SK-N-MC (cell line): Measurements from ENCODE around the gene BTBD10.

Experiments
- DNase-seq: peaks from one replicate; pipeline ENCODE4 v3.0.0-alpha.2; 2011; ENCODE audit warnings: low read depth, low spot score
- H3K27ac ChIP-seq: fragments of 200-600 bp; sonication (generic); 2 replicates; pipeline ENCODE4 v1.5.1; 2016; ENCODE audit warnings: mixed run types
- H3K36me3 ChIP-seq: fragments of 200-600 bp; sonication (generic); 2 replicates; pipeline ENCODE4 v1.6.1; 2017; ENCODE audit warnings: antibody characterized with exemption, low read length, mixed read lengths; ENCODE audit not compliant: insufficient read depth
- H3K4me3 ChIP-seq: fragments of 200-600 bp; sonication (generic); 2 replicates; pipeline ENCODE4 v1.5.1; 2016
- H3K9ac ChIP-seq: fragments of 200-600 bp; sonication (generic); 2 replicates; pipeline ENCODE4 v1.8.0; 2017; ENCODE audit warnings: mixed run types, mixed read lengths; ENCODE audit not compliant: insufficient read length
- H3K9me3 ChIP-seq: fragments of 200-600 bp; sonication (generic); 2 replicates; pipeline ENCODE4 v1.6.1; 2017; ENCODE audit warnings: low read depth, mild to moderate bottlenecking, antibody characterized with exemption, low read length, moderate library complexity, mixed read lengths
- EZH2 ChIP-seq: fragments of 200-600 bp; sonication (generic); IDR thresholded peaks from one replicate; pipeline ENCODE4 v1.6.1; 2017; ENCODE audit warnings: antibody characterized with exemption
- FOXP2 ChIP-seq: optimal IDR thresholded peaks from 2 replicates; pipeline ENCODE3; 2011; ENCODE audit warnings: mild to moderate bottlenecking, moderate library complexity; ENCODE audit not compliant: insufficient read depth; ENCODE audit errors: extremely low read length, control extremely low read depth
- POLR2AphosphoS5 ChIP-seq: IDR thresholded peaks from 2 replicates; pipeline ENCODE4 v1.6.1; 2012; ENCODE audit warnings: mild to moderate bottlenecking, low read depth, low read length, borderline replicate concordance

Gene BTBD10

DNA sequence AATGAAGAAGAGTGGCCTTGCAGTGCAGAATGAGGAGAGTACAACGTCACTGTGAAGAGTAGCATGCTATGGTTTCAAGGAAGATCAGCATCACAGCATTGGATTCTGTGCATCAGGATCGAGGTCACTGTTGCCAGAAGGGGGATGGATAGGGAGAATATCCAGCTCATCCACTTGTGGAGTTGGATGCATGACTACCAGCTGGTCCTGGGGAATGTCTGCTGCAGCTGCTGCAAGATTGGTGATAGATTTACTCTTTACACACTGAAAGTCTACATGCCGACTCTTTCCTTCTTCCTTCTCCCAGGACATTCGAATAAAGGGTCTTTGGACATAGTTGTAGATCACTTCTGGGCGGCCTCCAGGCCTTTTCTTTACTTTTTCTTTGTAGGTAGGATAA lies 74.3 kb downstream of the BTBD10 start:
- Histone ChIP-seq H3K9me3 (no peaks in the 10 kb centered on the region), H3K36me3 (0 out of 2 replicates have a peak, but pooled peaks cover 4% of the 10 kb centered on the region), H3K4me3 (no peak overlapping the region), H3K9ac (no peak overlapping the region), H3K27ac (no peak overlapping the region)
- TF ChIP-seq POLR2AphosphoS5, result no peak
- no peak for TF ChIP-seq EZH2
- no peak for TF ChIP-seq FOXP2
- no peak for DNase-seq

DNA sequence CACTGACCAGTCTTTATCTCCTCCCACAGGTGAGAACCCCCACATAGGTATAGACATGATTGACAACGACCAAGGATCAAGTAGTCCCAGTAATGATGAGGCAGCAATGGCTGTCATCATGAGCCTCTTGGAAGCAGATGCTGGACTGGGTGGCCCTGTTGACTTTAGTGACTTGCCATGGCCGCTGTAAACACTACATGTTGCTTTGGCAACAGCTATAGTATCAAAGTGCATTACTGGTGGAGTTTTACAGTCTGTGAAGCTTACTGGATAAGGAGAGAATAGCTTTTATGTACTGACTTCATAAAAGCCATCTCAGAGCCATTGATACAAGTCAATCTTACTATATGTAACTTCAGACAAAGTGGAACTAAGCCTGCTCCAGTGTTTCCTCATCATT lies 76.5 kb downstream of the BTBD10 start:
- no peaks in the 10 kb centered on the region for H3K9me3 ChIP-seq
- H3K4me3 ChIP-seq, result no peak overlapping the region
- no peak overlapping the region for H3K27ac ChIP-seq
- H3K9ac ChIP-seq, result no peak overlapping the region
- no peak for TF ChIP-seq POLR2AphosphoS5
- TF ChIP-seq FOXP2, result no peak
- TF ChIP-seq EZH2, result no peak
- DNase-seq, result no peak
- 0 out of 2 replicates have a peak, but pooled peaks cover 4% of the 10 kb centered on the region for H3K36me3 ChIP-seq

DNA sequence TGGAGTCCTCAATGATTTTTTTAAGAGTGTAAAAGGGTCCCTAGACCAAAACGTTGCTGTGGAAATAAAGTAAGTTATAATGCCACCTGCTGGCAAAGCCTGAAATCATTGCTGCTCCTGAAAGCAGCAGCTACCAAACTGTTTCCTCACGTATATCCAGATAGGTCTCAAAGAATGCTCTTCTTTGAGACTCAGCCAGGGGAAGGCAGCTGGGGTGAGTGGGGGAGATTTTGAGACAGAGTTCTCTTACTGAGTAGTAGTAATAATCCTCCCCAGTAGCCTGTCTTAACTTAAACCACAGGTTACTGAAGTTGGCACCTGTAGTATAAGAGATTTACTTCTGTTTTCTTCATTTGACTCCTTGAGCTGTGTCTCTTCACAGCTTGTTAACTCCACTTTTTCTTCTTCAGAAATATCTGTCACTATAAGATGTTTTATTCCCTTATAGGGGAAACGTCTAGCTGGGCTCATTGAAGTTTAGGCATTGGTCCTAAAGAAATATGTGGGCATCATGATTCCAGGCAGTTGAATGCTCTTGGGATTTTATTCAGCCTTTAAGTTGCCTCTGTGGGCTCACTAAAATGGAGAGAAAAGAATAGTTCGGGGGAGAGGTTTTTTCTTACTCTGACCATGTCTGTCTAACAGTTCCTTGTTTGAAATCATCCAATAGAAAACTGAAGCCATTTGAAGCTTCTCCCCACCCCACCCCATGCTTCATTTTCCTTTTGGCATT lies 77.9 kb downstream of the BTBD10 start:
- H3K9me3 ChIP-seq, result no peaks in the 10 kb centered on the region
- H3K4me3 ChIP-seq, result no peak overlapping the region
- DNase-seq, result peak; percentile 1
- no peak for TF ChIP-seq FOXP2
- TF ChIP-seq EZH2, result no peak
- TF ChIP-seq POLR2AphosphoS5, result no peak
- no peak overlapping the region for H3K27ac ChIP-seq
- 0 out of 2 replicates have a peak, but pooled peaks cover 4% of the 10 kb centered on the region for H3K36me3 ChIP-seq
- no peak overlapping the region for H3K9ac ChIP-seq

DNA sequence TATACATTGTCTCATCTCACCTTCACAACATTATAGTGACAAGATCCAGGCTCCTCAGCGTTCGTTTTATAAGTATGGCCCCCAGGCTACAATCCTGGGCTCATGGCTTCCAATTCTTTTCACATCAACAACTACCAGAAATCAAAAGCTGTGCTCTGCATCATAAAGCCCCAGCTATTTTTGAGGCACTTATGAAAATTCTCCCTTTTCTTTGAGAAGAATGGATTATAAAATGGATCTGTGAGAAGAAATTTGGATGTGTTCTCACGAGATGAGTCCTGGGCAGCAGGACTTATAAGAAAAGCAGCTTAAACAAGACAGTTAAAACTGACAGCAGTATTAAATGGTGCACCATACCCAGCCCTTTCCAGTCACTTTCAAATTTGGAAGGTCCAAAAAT lies 80.3 kb downstream of the BTBD10 start:
- TF ChIP-seq EZH2 (no peak), FOXP2 (no peak), POLR2AphosphoS5 (no peak)
- no peak overlapping the region for H3K27ac ChIP-seq
- no peaks in the 10 kb centered on the region for H3K9me3 ChIP-seq
- H3K36me3 ChIP-seq, result no peaks in the 10 kb centered on the region
- DNase-seq, result no peak
- no peak overlapping the region for H3K9ac ChIP-seq
- H3K4me3 ChIP-seq, result no peak overlapping the region

DNA sequence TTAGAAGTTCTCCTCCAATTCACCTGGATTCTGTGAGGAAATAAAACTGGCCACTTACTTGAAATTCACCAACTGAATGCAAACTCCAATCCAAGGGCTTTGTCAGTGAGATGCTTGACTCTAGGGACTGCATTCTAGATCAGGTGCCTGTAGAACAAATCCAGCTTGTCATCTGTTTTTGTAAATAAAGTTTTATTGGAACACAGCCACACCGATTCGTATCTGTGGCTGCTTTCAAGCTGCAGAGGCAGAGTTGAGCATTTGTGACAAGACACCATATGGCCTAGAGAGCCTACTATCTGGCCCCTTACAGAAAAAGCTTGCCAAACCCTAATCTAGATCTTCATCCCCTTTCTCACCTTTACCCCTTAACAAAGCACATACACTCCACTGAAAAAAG lies 82.3 kb downstream of the BTBD10 start:
- TF ChIP-seq POLR2AphosphoS5 (no peak), FOXP2 (no peak), EZH2 (no peak)

DNA sequence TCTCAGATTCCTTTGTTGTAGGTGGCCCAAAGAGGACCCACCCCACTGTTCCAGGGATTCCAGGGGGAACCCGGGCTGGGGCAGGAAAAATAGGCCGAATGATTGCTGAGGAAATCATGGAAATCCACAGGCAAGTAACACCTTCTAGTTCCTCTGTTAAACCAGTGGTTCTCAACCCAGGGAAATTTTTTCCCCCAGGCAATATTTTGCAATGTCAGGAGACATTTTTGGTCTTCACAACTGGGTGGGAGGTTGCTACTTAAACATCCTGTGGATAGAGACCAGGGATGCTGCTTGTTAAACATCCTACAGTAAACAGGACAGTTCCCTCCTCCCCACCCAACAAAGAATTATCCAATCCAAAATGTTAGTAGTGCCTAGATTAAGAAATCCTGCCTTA lies 84.7 kb downstream of the BTBD10 start:
- Histone ChIP-seq H3K36me3 (no peaks in the 10 kb centered on the region), H3K27ac (no peak overlapping the region), H3K4me3 (no peak overlapping the region), H3K9ac (no peak overlapping the region), H3K9me3 (no peaks in the 10 kb centered on the region)
- no peak for DNase-seq
- no peak for TF ChIP-seq EZH2
- no peak for TF ChIP-seq POLR2AphosphoS5
- TF ChIP-seq FOXP2, result no peak

More for the DNA sequence above, 82.3 kb downstream of the BTBD10 start:
- no peaks in the 10 kb centered on the region for H3K9me3 ChIP-seq
- no peak overlapping the region for H3K9ac ChIP-seq
- no peaks in the 10 kb centered on the region for H3K36me3 ChIP-seq
- no peak overlapping the region for H3K4me3 ChIP-seq
- no peak overlapping the region for H3K27ac ChIP-seq
- no peak for DNase-seq

DNA sequence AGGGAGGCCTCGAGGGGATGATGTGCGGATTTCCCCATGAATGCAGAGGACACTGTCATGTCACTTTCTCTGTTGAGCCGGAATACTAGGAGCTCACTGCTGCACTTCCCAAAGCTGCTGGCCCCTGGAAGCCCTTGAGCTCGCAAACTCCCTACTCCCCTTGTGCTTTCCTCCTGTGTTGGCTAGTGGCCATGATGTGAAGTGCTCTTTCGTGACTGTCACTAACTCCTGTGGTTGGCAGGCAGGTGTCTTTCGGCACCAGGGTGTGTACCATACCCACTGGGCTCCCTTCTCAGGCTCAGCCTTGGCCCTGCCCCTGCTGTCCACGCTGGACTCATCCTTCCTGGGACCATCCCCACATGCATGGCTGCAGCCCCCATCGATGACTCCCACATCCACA lies 86.2 kb downstream of the BTBD10 start:
- Histone ChIP-seq H3K9me3 (no peaks in the 10 kb centered on the region), H3K36me3 (no peaks in the 10 kb centered on the region), H3K27ac (no peak overlapping the region)

DNA sequence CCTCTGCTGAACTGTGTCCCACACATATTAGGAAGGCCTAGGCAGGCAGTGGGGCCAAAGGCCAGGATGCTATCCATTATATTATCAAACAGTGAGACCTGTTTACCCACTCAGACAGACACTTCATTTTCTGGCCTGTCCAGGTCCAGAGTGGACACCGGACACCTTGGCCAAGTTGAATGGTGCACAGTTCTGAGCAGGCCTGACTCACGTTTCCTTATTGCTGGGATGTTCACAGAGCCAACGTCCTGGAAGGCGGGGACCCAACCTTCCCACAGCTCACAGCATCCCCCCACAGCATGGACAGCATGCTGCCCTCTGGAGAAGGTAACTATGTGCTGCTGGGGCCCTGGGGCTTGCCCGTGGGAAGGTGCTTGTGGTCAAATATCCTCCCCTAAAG lies 86.6 kb downstream of the BTBD10 start:
- Histone ChIP-seq H3K36me3 (no peaks in the 10 kb centered on the region), H3K9ac (no peak overlapping the region), H3K27ac (no peak overlapping the region), H3K4me3 (no peak overlapping the region), H3K9me3 (no peaks in the 10 kb centered on the region)
- no peak for DNase-seq
- TF ChIP-seq FOXP2 (no peak), POLR2AphosphoS5 (no peak), EZH2 (no peak)

More for the DNA sequence above, 86.2 kb downstream of the BTBD10 start:
- DNase-seq, result no peak
- no peak for TF ChIP-seq FOXP2
- TF ChIP-seq POLR2AphosphoS5, result no peak
- no peak for TF ChIP-seq EZH2
- H3K4me3 ChIP-seq, result no peak overlapping the region
- H3K9ac ChIP-seq, result no peak overlapping the region
